AG04449 (cell line): Measurements from ENCODE around the gene PTPRT.

Experiments used
- CTCF ChIA-PET: fragments of 350-600 bp; formaldehyde crosslinking; extraction: SDS; loops from one replicate; lab custom pipeline; 2021; ENCODE audit warnings: antibody characterized with exemption; lab: Yijun Ruan, JAX
- POLR2A ChIA-PET: fragments of 400-600, 350-600 bp; formaldehyde crosslinking; extraction: SDS; loops from one replicate; lab custom pipeline; 2020; ENCODE audit warnings: antibody characterized with exemption, inconsistent platforms; lab: Yijun Ruan, JAX
- DNase-seq: peaks from one replicate; pipeline ENCODE4 v3.0.0-alpha.2; 2010; ENCODE audit warnings: low read depth, low spot score
- H3K4me3 ChIP-seq: 2 replicates; pipeline ENCODE4 v1.5.1; 2011; ENCODE audit warnings: low read depth, mild to moderate bottlenecking, control low read depth, low read length
- CTCF ChIP-seq: IDR thresholded peaks from one replicate; pipeline ENCODE4 v1.5.1; 2011; ENCODE audit warnings: mild to moderate bottlenecking, moderate library complexity, low read length, control low read depth, inconsistent platforms; ENCODE audit not compliant: insufficient read depth; ENCODE audit errors: missing control alignments

Gene PTPRT

GRCh38 chr20:43011491-43011890 is 178.2 kb downstream of the PTPRT start:
- no peak overlapping the region for H3K4me3 ChIP-seq
- no peak for DNase-seq
- ChIA-PET CTCF (no interaction called here), POLR2A (no interaction called here)
- no peak for TF ChIP-seq CTCF

GRCh38 chr20:43009532-43009931 is 180.2 kb downstream of the PTPRT start:
- TF ChIP-seq CTCF: no peak
- no peak for DNase-seq
- H3K4me3 ChIP-seq: no peak overlapping the region
- CTCF ChIA-PET: no interaction called here
- POLR2A ChIA-PET: no interaction called here

- no peak overlapping the region for H3K4me3 ChIP-seq
- ChIA-PET CTCF (no interaction called here), POLR2A (no interaction called here)
- no peak for TF ChIP-seq CTCF
- DNase-seq: no peak
Measured at GRCh38 chr20:43007525-43007924, 182.2 kb downstream of the PTPRT start.

GRCh38 chr20:43006651-43007375 is 182.9 kb downstream of the PTPRT start:
- ChIA-PET CTCF (no interaction called here), POLR2A (no interaction called here)
- DNase-seq: no peak
- no peak for TF ChIP-seq CTCF
- no peak overlapping the region for H3K4me3 ChIP-seq

GRCh38 chr20:43003318-43003944 is 186.3 kb downstream of the PTPRT start:
- no peak overlapping the region for H3K4me3 ChIP-seq
- DNase-seq: no peak
- TF ChIP-seq CTCF: no peak
- ChIA-PET POLR2A (no interaction called here), CTCF (no interaction called here)

GRCh38 chr20:42996141-42996540 is 193.6 kb downstream of the PTPRT start:
- ChIA-PET CTCF (no interaction called here), POLR2A (no interaction called here)

More at GRCh38 chr20:42996141-42996540, 193.6 kb downstream of the PTPRT start:
- DNase-seq: no peak
- TF ChIP-seq CTCF: no peak
- no peak overlapping the region for H3K4me3 ChIP-seq
